Suppressor macrophage treated with lipopolysaccharide for 1 hour (primary cell): ENCODE measurements around the gene DAG1.

ENCODE experiments used
- DNase-seq, 3 donors: peaks; one replicate each; pipeline ENCODE4 v3.0.0-alpha.2; 2020 to 2022

DAG1 gene

DNA sequence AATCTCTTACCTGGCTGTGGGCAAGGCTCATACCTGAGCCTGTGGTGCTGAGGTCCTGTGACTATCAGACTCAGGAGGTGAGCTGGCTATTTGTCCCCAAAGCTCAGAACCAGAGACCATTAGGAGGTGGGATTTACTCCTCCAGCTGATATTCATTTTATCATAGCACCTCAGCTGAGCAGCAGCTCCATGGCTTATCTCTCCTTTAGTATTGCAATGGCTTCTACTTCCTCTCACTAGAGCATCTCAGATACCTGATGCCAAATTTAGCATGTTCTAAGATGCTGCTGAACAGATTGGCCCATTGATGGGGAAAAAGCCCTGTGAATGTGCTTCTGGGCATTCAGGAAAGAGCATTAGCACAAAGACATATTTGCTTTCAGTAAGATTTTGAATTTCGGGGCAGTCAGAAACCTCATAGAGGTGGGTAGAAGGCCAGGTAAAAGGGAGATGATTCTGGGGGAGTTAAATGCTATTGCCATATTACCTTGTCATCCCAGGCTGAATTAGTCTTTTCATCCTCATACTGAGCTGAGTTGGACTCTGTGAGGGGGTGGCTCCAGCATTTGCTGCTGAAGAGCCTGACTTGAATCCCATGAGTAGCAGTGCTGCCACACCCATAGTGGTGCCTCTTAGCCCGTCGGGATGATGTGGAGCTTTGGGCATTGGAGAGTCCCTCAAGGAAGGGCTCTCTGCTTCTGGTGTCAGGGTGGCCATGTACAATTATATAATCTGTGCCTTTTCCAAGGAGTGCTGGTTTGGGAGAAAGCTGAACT, 86.6 kb downstream of the DAG1 start:
- no peak for DNase-seq

DNA sequence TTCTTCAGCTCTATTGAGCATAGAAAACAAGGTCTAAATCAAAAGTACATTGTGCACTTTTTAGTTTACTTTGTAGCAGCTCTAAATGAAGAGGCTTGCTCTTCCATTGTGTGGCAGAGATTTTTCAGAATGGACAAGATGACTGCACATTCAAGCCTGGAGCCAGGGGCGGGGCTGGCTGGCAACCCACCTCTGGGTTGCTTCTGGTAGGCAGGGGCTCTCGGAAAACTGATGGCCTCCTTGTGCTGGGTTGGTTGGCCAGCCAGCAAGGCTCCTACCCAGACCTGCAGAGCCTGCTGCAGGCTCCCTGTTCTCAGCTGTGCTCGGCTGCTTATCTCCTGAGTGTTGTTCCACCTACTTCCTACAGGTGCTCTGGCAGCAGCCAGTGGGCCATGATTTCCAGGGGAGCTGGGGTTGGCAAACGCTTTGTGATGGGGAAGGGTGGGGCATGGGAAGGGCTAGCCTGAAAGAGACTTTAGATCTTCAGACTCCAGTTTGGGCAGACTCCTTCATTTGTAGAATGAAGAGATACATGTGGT, 93.0 kb downstream of the DAG1 start:
- no peak for DNase-seq

DNA sequence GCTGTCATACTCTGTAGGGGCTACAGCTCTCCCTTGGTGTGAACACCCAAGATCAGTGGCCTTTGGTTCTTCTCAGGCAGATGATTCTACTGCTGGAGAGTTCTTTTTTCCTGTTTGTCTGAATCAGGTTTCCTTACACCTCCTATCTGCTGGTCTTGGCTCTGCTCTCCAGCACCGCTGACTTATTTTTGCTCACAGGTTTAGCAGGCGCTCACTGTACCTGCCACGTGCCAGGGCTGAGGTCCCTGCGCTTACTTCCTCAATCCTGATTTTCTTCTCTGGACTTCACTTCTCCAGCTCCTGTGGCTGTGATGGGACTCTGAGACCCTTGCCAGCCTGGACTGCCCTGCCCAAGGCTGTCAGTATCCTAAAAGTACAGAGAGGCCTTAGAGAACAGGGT, 93.7 kb downstream of the DAG1 start:
- DNase-seq: no peak

DNA sequence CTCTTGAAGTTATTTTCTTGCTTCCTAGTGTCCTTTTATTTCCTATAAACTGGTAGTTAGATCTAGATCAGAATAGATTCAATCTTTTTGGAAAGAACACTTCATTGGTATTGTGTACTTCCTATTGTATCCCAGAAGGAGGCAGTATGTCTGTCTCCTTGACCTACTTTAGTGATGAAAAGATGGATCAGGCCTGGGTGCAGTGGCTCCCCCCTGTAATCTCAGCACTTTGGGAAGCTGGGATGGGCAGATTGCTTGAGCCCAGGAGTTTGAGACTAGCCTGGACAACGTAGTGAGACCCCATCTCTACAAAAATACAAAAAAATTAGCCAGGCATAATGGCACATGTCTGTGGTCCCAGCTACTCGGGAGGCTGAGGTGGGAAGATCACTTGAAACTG, 96.2 kb downstream of the DAG1 start:
- peak; percentile 12 to 21 (median 21) for DNase-seq

DNA sequence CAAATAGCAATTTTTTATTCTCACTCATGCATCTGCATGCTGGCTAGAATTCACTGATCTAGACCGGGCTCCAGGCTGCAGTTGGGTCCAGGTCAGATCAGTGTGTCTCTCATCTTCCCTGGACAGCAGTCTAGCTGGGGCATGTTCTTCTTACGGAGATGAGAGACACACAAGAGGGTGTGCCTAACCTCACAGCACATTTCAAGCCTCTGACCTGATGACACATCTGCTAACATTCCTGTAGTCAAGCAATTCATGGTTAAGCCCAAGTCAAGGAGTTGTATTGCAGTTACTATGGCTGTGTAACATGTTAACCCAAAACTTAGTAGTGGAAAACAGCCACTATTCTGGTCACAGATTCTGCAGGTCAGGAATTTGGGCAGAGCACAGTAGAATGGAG, 97.3 kb downstream of the DAG1 start:
- no peak for DNase-seq

DNA sequence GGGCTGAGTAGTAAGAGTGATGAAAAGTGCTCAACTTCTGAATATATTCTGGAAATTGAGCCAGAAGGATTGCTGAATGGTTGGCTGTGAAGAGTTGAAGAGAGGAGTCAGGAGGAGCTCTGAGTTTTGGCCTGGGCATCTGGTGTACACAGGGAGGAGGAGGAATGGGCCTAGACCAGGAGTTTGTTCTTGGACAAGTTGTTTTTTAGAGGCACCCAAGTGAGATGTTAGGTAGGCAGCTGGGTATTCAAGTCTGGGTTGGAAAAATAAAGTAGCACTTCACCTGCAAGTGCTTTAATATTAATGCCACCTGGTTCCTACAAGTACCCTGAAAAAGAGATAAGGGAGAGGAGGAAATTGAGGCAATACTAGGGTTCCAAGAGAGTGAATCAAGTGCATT, 98.9 kb downstream of the DAG1 start:
- no peak for DNase-seq

DNA sequence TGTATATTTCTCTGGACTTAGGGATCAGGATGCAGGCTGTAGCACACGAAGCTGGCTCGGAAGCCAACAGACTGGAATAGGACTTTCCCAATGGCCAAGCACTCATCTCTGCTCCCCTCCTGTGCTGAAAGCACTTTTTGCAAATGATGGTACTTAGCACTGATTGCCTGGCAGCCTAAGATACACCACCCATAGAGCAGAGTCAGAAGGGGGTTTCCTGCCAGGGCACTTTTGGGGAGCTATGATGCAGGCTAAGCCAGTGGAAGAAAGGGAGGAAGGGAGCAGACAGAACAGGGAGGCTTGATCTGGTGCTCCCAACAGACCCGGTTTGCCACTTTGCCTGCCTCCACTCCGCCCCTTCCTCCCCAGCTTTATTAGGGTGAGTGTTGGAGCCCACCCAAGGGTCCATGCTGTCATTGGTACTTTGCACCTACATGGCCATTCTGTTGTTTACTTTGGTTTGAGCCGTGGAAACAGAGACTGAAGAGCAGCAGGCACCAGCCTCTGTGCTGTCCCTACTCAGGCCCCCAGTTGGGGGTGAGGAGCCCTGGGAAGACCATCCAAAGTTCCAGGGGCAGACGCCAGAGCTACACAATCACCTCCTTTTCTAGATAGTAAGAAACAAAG, 100.1 kb downstream of the DAG1 start:
- no peak for DNase-seq

DNA sequence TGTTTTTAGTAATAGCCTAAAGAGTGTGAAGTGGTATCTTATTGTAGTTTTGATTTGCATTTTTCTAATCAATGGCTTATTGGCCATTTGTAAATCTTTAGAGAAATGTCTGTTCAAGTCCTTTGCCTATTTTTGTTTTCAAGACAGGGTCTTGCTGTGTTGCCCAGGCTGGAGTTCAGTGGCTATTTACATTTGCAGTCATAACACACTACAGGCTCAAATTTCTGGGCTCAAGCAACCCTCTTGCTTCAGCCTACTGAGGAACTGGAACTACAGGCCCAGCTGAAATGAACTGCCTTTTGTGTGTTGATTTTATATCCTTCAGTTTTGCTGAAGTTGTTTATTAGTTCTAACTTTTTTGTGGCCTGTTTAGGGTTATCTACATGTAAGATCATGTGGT, 112.1 kb downstream of the DAG1 start:
- no peak for DNase-seq
